Inferior parietal cortex (tissue), 1 donor: ENCODE measurements around the gene MATN3.

Experiments used
- DNase-seq: peaks from one replicate; pipeline ENCODE4 v3.0.0-alpha.2; 2016; ENCODE audit errors: extremely low spot score

MATN3 gene

DNA sequence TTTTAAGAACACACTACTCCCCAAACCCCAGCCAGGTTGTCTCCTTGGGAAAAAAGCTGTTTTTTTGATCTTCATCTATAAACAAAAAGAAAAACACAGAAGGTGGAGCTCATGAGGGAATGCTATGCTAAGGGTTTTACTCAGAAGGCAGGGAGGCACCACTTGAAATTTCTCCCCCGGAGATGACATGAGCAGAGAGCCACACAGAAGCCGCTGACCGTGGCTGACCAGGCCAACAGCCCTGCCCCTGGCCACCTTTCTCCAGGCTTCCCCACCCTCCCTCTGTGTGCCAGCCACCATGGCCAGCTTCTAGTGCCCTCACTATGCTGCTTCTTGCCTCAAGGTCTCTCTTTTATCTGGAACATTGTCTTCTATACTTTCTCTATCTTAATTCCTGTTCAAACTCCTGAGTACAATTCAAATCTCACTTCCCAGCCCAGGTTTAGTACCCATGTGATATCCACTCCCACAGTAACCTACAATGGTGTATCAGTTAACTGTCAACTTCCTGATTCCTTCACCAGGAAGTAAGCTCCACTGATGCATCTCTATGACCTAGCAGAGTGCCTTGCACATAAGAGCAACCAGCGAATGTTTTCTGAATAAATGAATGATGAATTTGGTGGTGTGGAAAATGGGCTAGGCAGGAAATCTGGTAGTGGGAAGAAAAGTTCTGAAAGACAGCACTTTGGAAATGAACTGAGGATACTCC is 23.6 kb upstream of the MATN3 start:
- DNase-seq, result no peak

DNA sequence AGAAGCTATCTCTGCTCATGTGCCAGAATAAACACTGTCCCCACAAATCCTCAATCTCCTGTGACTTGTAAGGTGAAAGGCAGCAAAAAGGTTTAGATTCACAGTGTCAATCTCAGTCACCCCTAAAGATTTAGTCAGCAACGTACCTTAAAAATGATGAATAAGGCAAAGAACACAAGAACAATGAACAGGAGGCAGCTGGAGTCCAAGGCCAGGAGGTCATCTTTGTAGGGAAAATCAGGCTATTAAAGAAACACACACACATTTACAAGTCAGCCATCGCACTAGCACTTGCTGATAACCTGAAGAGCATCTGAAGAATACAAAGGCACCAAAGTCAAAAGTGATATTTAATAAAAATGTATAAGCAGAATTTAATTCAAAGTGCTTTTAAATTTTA is 22.4 kb upstream of the MATN3 start:
- no peak for DNase-seq

DNA sequence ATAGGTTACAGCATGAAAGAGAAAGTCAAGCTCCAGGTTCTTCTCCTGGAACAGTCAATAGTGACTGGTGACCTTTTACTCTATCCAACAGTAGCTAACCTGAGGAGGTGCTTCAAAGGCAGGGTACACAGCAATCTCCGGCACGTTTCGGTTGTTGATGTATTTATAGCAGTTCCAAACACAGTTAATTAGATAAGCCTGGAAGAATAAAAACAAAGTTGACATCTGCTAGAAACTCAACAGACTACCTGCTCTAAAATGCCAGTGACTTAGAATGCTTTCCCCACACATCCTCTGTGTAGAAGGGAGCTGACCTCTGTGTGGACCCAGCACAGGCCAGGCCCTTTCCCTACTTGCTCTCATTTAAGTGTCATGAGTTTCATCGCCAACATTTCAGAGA is 21.8 kb upstream of the MATN3 start:
- DNase-seq, result no peak

DNA sequence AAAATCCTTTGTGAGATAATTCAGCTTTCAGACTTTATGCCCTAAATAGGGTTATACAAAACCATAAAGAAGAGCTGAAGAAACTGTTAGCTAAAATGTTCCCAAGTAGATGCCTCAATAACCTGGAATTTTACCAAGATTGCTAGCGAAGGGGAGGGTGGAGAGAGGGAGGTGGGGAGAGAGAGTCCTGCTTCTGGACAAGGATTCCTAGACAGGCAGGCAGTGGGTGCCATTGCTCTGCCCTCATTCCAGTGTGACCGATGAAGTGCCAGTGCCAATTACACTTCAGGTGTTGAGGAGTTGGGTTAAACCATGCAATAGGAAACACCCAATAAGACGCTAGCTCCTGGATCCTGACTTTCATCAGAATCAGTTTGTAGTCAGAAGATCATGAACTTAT is 20.9 kb upstream of the MATN3 start:
- no peak for DNase-seq

DNA sequence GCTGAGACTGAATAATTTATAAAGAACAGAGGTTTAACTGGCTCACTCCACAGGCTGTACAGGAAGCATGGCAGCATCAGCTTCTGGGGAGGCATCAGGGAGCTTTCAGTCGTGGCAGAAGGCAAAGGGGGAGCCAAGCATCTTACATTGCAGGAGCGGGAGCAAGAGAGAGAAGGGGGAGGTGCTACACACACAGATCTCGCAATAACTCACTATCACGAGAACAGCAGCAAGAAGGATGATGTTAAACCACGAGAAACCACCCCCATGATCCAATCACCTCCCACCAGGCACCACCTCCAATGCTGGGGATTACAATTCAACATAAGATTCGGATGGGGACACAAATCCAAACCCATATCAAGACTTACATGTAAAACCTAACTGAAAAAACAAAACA is 17.8 kb upstream of the MATN3 start:
- DNase-seq, result no peak

DNA sequence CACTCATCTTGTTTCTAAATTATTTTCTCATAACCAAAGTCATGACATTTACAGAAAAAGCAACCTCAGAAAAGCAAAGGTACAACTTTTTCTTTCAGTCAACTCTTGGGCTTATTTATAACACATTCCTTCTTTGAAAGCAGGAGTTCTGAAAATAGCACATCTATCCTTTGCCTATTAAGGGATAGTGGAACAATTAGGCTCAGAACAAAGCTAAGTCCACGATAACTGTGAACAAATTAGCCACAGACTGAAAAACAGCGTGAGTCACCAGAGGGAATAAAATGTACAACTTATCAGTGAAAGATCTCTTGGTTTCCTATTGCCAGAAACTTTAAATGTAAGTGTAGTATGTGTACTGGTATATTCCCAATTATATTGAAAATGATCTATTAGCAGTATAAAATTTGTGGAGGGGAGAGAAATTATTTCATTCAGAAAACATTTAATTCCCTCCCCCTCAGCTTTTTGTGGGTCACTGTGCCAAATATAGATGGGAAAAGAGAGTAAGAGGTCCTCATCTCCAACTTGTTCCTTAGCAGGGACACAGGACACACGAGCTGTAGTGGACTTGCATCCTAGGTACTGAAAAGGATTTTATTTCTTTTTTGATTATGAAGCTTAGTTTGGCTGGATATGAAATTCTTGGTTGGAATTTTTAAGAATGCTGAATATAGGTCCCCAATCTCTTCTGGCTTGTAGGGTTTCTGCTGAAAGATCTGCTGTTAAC is 15.4 kb upstream of the MATN3 start:
- DNase-seq, result no peak

DNA sequence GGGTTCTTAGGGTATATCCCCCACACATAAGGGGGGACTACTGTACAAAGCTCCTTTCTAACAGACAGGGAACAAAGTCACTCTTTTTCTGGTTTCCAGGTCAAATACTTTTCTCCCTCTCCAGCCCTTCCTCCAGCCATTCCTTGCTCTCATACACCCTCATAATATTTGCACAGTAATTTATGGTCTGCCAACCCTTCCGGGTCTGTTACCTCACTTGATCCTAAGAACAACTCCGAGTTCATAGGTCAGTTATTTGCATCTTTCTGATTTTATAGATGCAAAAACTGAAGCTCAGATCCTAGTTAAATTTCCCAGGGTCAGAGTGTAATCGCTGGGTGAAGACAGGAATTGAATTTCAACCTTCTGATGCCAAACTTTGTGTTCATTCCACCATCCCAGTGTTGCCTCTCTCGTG is 14.8 kb upstream of the MATN3 start:
- no peak for DNase-seq

DNA sequence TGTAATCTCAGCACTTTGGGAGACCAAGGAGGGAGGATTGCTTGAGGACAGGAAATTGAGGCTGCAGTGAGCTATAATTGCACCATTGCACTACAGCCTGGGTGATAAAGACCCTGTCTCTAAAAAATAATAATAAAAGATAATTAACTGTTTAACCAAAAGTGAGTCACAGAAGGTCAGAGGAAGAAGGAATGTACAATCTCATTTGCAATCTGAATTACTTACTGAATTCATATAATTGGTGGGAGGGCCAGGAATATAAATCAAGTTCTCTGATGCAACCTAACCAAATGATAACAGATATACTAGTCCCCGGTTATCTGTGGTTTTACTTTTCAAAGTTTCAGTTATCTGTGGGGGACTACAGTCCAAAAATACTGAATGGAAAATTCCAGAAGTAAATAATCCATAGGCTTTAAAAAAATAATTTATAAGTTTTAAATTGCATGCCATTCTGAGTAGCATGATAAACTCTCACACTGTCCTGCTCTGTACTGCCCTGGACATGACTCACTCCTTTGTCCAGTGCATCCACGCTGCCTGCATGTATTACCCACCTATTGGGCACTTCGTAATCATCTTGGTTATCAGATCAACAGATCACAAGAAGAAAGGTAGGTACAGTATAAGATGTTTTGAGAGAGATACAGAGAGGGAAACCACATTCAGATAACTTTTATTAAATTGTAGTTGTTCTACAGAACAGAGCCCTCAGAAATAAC is 12.8 kb upstream of the MATN3 start:
- no peak for DNase-seq

DNA sequence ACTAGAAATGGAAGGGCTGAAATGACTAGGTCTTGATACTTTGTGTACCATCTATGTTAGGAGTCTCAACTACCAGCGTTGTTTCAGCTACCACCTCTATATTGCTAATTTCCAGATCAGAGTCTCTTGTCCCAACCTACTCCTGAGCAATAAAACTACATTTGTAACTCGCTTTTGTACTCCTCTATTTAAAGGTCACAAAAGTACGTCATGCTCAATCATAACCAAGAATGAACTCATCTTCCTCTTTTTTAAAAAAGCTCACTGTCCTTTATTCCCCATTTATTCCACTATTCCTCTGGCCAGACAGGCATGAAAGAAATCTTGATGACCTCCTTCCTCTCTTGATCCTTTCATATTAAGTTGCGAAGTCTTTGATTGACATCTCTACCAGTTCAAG is 11.2 kb upstream of the MATN3 start:
- DNase-seq, result no peak

DNA sequence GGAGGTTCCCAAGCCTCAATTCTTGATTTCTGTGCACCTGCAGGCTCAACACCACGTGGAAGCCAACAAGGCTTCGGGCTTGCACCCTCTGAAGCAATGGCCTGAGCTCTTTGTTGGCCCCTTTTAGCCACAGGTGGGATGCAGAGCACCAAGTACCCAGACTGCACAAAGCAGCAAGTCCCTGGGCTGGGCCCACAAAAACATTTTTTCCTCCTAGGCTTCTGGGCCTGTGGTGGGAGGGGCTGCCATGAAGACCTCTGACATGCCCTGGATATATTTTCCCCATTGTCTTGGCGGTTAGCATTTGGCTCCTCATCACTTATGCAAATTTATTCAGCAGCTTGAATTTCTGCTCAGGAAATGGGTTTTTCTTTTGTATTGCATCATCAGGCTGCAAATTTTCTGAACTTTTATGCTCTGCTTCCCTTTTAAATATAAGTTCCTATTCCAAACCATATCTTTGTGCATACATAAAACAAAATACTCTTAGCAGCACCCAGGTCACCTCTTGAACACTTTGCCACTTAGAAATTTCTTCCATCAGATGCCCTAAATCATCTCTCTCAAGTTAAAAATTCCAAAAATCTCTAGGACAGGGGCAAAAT is 9.0 kb upstream of the MATN3 start:
- no peak for DNase-seq

DNA sequence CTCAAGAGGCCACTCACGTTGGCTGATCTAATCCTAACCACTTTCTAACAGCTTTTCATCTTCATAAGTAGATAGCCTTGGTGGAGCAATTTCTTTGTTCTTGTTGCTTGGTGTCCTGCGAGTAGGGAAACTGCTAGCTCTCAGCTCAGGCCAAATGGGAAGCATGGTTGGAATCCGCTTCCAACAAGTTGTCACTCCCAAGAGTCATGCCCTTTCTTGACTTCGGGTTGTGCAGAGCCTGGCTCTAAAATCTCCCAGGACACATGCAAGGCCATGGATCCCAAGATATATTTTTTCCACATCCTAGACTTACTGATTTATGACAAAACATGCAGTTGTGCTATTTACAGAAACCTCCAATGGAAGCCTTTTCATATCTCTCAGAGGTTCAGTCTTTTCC is 7.3 kb upstream of the MATN3 start:
- no peak for DNase-seq

DNA sequence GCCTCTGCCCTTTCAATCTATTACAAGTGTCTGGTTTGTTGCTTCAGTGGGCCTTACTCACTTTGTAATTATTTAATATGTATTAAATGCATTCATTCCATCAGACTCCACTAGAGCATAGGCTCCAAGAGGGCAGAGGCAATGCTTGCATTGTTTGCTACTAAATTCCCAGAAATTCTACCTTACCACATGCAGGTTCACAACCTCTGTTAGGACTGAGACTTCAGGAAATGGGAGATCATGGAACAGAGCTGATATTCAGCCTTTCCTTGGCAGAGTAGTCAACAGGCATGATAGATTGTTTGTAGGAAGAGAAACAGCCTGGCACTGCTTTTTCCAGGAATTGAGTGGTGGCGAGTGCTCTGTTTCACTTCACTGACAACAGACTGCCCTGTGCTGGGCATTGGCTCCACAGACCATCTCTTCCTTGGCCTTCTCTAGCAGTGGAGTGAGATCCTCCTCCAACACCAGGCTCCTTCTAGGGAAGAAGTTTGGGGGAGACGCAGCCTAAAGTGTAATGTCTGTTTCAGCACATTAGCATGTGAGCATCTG is 6.2 kb upstream of the MATN3 start:
- no peak for DNase-seq

DNA sequence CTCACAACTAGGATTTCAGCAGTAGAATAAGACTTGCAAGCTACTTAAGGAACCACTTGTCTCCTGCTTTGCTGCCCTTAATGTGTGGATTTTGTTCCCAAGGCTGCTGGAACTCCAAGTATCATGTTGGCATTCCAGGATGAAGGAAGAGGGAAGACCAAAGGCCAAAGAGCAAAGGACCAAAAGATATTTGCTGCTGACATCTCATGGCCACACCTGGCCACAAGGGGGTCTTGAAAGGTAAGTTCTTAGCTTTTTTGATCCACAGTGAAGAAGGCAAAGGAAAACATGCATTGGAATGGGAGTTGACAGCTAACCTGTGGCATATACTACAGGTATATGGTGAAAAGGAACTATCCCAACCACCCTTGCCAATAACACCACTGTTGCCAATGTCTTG is 3.9 kb upstream of the MATN3 start:
- DNase-seq, result no peak

DNA sequence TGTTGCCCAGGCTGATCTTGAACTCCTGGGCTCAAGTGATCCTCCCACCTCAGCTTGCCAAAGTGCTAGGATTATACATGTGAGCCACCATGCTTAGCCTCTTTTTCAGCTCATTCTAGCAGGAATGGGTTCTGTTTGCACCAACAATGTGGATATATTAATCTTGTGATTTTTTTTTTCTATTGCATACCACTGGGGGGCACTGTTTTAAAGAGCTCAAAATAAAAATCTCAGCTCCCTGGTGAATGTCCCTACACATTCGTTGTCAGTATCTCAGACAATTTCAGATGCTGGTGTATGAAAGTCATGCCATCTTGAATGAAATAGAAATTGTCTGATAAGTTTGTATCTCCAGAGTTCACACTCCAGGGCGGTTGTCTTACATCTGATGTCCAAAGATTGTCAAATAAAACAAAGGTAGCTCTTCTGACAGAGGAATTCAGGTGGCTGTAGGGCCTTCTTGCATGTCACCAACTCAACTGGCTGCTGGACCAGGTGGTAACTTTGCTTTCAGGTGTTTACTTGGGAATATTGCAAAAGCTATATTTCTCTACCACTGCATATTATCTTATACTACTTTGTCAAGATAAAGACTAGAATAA is 3.1 kb upstream of the MATN3 start:
- DNase-seq, result peak; percentile 70

DNA sequence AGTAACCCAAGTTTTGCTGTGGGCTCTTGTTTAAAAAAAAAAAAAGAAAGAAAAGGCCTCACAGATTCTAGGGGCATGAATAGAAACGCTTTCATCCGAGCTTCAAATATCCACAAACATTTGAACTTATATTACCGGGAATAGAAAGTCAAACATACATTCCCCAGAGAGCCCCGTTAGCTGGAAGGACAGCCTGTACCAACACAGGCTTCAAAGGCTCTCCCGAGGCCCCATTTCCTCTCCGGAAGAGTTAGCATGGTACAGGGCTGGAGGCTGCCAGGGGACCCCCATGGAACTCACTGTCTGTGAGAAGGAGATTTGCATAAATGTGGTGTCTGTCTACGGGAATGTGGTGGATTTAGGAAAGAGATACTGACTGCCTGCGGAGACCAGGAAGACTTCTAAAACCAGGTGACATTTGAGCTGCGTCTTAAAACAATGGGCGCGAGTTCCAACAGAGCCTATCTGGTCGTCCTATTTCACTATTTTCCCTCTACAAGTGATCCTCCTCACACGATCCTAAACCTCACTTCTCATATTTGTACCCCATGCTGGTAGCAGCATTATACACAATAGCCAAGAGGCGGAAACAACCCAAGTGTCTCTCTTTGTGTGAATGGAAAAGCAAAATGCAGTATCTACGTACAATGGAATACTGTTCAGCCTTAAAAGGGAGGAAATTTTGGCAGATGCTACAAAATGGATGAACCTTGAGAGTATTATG is 820 bp upstream of the MATN3 start:
- no peak for DNase-seq

DNA sequence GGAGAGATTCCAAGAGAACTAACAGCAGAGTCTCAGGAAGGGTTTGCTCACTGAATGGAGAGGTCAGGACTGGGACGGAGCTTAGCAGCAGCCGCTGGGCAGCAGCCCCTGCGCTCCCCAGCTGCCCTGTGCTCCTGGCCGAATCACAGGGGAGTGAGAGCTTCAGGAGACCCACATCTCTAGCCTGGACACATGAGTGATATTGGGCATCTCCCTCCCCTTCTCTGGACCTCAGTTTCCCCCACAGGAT is 511 bp downstream of the MATN3 start:
- no peak for DNase-seq

DNA sequence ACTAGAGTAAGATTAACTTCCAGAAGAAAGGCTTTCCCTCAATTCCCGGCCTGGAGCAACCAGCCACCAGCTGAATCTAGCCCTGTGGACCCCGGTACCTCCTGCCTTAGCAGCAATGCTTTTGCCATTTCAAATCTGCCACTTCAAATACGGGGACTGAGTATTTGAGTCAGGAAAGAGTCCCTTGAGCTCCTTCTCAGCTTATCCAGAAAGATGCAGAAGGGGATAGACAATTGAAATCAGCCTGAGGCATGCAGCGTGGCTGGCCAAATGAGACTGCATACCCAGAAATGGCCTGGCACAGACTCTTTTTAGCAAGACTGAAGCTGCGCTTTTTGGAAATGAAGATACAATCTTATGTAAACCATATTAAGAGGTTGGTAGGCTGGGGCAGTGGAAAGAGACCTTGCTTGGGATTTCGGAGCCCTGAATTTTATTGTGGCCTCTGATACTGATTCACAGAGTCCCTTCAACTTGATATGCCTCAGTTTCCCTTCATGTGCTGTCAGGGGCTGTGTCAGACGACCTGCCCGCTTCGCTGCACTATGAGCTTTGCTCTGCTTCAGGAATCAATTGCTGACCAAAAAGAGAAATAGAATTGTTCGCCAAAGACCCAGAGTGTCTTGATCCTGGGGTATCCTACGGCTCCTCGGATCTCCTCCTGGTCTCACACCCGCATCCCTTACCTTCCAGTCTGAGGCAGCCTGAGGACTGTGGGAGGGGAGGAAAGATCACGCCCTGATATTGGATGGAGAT is 1.0 kb downstream of the MATN3 start:
- no peak for DNase-seq

DNA sequence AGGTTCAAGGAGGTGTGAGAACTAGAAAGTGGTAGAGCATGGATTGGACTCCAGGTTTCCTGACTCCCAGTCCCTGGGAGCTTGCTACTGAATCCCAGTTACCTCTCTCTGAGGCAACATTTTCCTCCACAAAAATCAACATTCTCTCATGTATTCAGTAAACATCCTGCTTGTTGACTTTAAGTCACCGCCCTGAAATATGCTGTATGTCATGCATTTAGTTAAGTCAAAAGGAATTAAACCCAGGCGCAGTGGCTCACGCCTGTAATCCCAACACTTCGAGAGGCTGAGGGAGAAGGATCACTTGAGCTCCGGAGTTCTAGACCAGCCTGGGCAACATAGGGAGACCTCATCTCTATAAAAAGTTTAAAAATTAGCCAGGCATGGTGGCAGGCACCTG is 3.8 kb downstream of the MATN3 start:
- DNase-seq, result no peak

DNA sequence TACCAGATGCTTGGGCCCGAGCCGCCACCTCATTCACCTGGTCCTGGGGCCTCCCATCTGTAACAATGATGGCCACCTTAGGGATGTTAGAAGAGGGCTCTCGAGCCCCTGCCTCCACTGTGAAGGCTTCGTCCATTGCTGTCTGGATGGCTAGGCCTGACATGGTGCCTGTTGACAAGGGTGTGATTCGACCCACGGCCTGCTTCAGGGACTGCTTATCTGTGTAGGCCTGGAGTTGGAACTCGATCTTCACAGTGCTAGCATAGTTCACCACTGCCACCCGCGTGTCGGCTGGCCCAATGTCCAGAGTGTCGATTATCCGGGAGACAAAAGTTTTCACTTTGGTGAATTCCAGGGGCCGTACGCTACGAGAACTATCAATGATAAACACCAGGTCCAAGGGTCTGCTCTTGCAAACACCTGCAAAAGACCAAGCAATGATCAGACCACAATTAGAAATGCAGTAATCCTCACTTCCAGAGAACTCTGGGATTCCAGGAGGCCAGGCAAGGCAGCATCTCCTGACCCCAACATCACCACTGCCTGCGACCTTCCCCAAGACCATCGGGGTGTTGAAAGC is 6.5 kb downstream of the MATN3 start:
- DNase-seq, result no peak

DNA sequence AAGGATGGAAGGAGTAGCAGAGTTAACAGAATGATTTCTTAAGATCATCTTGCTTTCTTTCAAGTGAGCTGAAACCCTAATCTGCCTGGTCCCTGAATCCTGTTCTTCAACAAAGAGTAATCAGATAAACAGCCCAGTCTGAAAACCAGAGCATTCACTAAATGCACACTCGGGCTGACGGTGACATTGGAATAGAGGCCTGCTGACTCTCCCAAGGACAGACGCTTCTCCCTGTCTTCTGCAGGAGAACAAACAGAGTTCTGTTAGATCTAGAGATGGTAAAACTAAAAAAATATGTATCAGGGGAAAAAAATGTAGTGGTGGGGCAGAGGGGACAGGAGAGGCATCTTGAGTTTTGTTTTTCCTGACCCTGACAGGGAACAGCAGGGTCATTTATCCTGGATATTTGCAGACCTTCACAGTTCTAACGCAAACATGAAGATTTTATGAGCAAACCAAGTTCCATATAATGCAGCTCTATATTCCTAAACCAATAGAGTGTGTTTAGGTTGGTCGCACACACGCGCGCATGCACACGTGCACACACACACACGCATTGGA is 7.3 kb downstream of the MATN3 start:
- DNase-seq, result no peak
